Stimulated activated CD8-positive, alpha-beta memory T cell treated with anti-CD3 and anti-CD28 coated beads, Interleukin-12 subunit alpha, Interleukin-12 subunit beta, amount 100 ng/mL, for 24 hours (primary cell): ENCODE data around the gene OPCML.

ENCODE experiments used
- DNase-seq: peaks from one replicate; pipeline ENCODE4 v3.0.0-alpha.2; 2020; ENCODE audit errors: extremely low read depth

Gene OPCML

GRCh38 chr11:133176748-133177147 lies 355.6 kb downstream of the OPCML start:
- DNase-seq, result no peak

GRCh38 chr11:133175103-133175502 lies 357.2 kb downstream of the OPCML start:
- DNase-seq, result no peak

- no peak for DNase-seq
Measured at GRCh38 chr11:133173810-133174412, 358.4 kb downstream of the OPCML start.

- DNase-seq, result no peak
Measured at GRCh38 chr11:133172349-133172748, 360.0 kb downstream of the OPCML start.

GRCh38 chr11:133171374-133171773 lies 360.9 kb downstream of the OPCML start:
- no peak for DNase-seq

GRCh38 chr11:133168016-133168415 lies 364.3 kb downstream of the OPCML start:
- no peak for DNase-seq

- no peak for DNase-seq
Measured at GRCh38 chr11:133166662-133167061, 365.6 kb downstream of the OPCML start.

GRCh38 chr11:133164986-133165385 lies 367.3 kb downstream of the OPCML start:
- DNase-seq, result no peak

- no peak for DNase-seq
Measured at GRCh38 chr11:133163463-133164419, 368.6 kb downstream of the OPCML start.

GRCh38 chr11:133162227-133162626 lies 370.1 kb downstream of the OPCML start:
- DNase-seq, result no peak

GRCh38 chr11:133160754-133161153 lies 371.5 kb downstream of the OPCML start:
- DNase-seq, result no peak

- no peak for DNase-seq
Measured at GRCh38 chr11:133156986-133157745, 375.1 kb downstream of the OPCML start.

- no peak for DNase-seq
Measured at GRCh38 chr11:133154781-133155180, 377.5 kb downstream of the OPCML start.

GRCh38 chr11:133154076-133154475 lies 378.2 kb downstream of the OPCML start:
- no peak for DNase-seq

- DNase-seq, result no peak
Measured at GRCh38 chr11:133153031-133153430, 379.3 kb downstream of the OPCML start.

- DNase-seq, result no peak
Measured at GRCh38 chr11:133149698-133150097, 382.6 kb downstream of the OPCML start.

- DNase-seq, result no peak
Measured at GRCh38 chr11:133147625-133148024, 384.7 kb downstream of the OPCML start.

- no peak for DNase-seq
Measured at GRCh38 chr11:133146697-133147306, 385.5 kb downstream of the OPCML start.

GRCh38 chr11:133137939-133138338 lies 394.4 kb downstream of the OPCML start:
- no peak for DNase-seq

GRCh38 chr11:133137270-133137669 lies 395.0 kb downstream of the OPCML start:
- no peak for DNase-seq

GRCh38 chr11:133136376-133136775 lies 395.9 kb downstream of the OPCML start:
- DNase-seq, result no peak
